Dendritic cell treated with granulocyte-macrophage colony-stimulating factor and Interleukin-4, amounts not matched to agents 40 ng/mL and 50 ng/mL, for 4 days (primary cell): Measurements from ENCODE around the gene FAM32A.
A peak's percentile ranks its signal among the peaks of the same experiment; 100 is the strongest.
"Not testable (repeated sequence)": the region's sequence is repeated elsewhere in the genome, so short reads cannot be mapped to it uniquely, and the experiment has no call there.

Experiments used
- H3K27ac Mint-ChIP-seq: one replicate; pipeline ENCODE4 v1.8.0; 2022; ENCODE audit warnings: mild to moderate bottlenecking, mixed read lengths
- H3K27me3 Mint-ChIP-seq: one replicate; pipeline ENCODE4 v1.8.0; 2022; ENCODE audit warnings: mild to moderate bottlenecking, mixed read lengths
- H3K36me3 Mint-ChIP-seq: one replicate; pipeline ENCODE4 v1.8.0; 2022; ENCODE audit warnings: low read depth, mixed read lengths
- H3K4me1 Mint-ChIP-seq: one replicate; pipeline ENCODE4 v1.8.0; 2022; ENCODE audit warnings: low read depth, mixed read lengths
- H3K4me3 Mint-ChIP-seq: one replicate; pipeline ENCODE4 v1.8.0; 2022; ENCODE audit warnings: mild to moderate bottlenecking, moderate library complexity, mixed read lengths
- H3K9me3 Mint-ChIP-seq: one replicate; pipeline ENCODE4 v1.8.0; 2022; ENCODE audit warnings: mixed read lengths
- intact Hi-C: fragments of 100-400 bp; cut with micrococcal nuclease; formaldehyde crosslinking; loops from one replicate; pipeline ENCODE4 v1.15.0; 2022

FAM32A gene

GRCh38 chr19:16155128-16155527, 30.1 kb upstream of the FAM32A start:
- Mint-ChIP-seq H3K27ac (no peak overlapping the region), H3K4me3 (no peak overlapping the region), H3K9me3 (no peaks in the 10 kb centered on the region), H3K27me3 (no peaks in the 10 kb centered on the region), H3K36me3 (peaks cover 75% of the 10 kb centered on the region), H3K4me1 (peaks cover 69% of the 10 kb centered on the region)
- intact Hi-C loops = no loop called here

- peak overlapping the region; percentile 63 for H3K27ac Mint-ChIP-seq
- H3K36me3 Mint-ChIP-seq = peaks cover 63% of the 10 kb centered on the region
- H3K27me3 Mint-ChIP-seq = no peaks in the 10 kb centered on the region
- H3K4me3 Mint-ChIP-seq = no peak overlapping the region
- H3K9me3 Mint-ChIP-seq = no peaks in the 10 kb centered on the region
- intact Hi-C loops = no loop called here
- peaks cover 70% of the 10 kb centered on the region for H3K4me1 Mint-ChIP-seq
Measured at GRCh38 chr19:16156904-16157303, 28.3 kb upstream of the FAM32A start.

GRCh38 chr19:16157601-16158000, 27.6 kb upstream of the FAM32A start:
- peaks cover 56% of the 10 kb centered on the region for H3K36me3 Mint-ChIP-seq
- H3K27me3 Mint-ChIP-seq = no peaks in the 10 kb centered on the region
- peaks cover 67% of the 10 kb centered on the region for H3K4me1 Mint-ChIP-seq
- no peaks in the 10 kb centered on the region for H3K9me3 Mint-ChIP-seq
- no peak overlapping the region for H3K4me3 Mint-ChIP-seq
- H3K27ac Mint-ChIP-seq = peak overlapping the region; percentile 63
- intact Hi-C loops = no loop called here

- Mint-ChIP-seq H3K9me3 (no peaks in the 10 kb centered on the region), H3K4me3 (no peak overlapping the region), H3K27me3 (no peaks in the 10 kb centered on the region), H3K4me1 (peaks cover 55% of the 10 kb centered on the region), H3K36me3 (peaks cover 35% of the 10 kb centered on the region), H3K27ac (no peak overlapping the region)
- intact Hi-C loops = no loop called here
Measured at GRCh38 chr19:16159655-16160054, 25.6 kb upstream of the FAM32A start.

GRCh38 chr19:16160445-16160942, 24.7 kb upstream of the FAM32A start:
- H3K4me1 Mint-ChIP-seq = peaks cover 54% of the 10 kb centered on the region
- intact Hi-C loops = no loop called here
- peak overlapping the region; percentile 20 for H3K27ac Mint-ChIP-seq
- H3K9me3 Mint-ChIP-seq = no peaks in the 10 kb centered on the region
- no peak overlapping the region for H3K4me3 Mint-ChIP-seq
- H3K36me3 Mint-ChIP-seq = peaks cover 27% of the 10 kb centered on the region
- H3K27me3 Mint-ChIP-seq = no peaks in the 10 kb centered on the region

GRCh38 chr19:16160943-16161560, 24.2 kb upstream of the FAM32A start:
- H3K36me3 Mint-ChIP-seq = peaks cover 21% of the 10 kb centered on the region
- H3K4me1 Mint-ChIP-seq = peaks cover 49% of the 10 kb centered on the region
- intact Hi-C loops = no loop called here
- no peak overlapping the region for H3K4me3 Mint-ChIP-seq
- peak overlapping the region; percentile 20 for H3K27ac Mint-ChIP-seq
- H3K27me3 Mint-ChIP-seq = no peaks in the 10 kb centered on the region
- no peaks in the 10 kb centered on the region for H3K9me3 Mint-ChIP-seq

GRCh38 chr19:16161840-16162239, 23.4 kb upstream of the FAM32A start:
- H3K4me1 Mint-ChIP-seq = peaks cover 44% of the 10 kb centered on the region
- peaks cover 14% of the 10 kb centered on the region for H3K36me3 Mint-ChIP-seq
- no peak overlapping the region for H3K4me3 Mint-ChIP-seq
- H3K9me3 Mint-ChIP-seq = no peaks in the 10 kb centered on the region
- H3K27me3 Mint-ChIP-seq = no peaks in the 10 kb centered on the region
- H3K27ac Mint-ChIP-seq = no peak overlapping the region
- intact Hi-C loops = no loop called here

- Mint-ChIP-seq H3K36me3 (no peaks in the 10 kb centered on the region), H3K4me3 (no peak overlapping the region), H3K27ac (no peak overlapping the region), H3K27me3 (no peaks in the 10 kb centered on the region), H3K4me1 (peaks cover 36% of the 10 kb centered on the region), H3K9me3 (no peaks in the 10 kb centered on the region)
- intact Hi-C loops = no loop called here
Measured at GRCh38 chr19:16164222-16164890, 20.9 kb upstream of the FAM32A start.

- H3K36me3 Mint-ChIP-seq = no peaks in the 10 kb centered on the region
- no peaks in the 10 kb centered on the region for H3K9me3 Mint-ChIP-seq
- no peaks in the 10 kb centered on the region for H3K27me3 Mint-ChIP-seq
- no peak overlapping the region for H3K4me3 Mint-ChIP-seq
- intact Hi-C loops = no loop called here
- peaks cover 26% of the 10 kb centered on the region for H3K4me1 Mint-ChIP-seq
- no peak overlapping the region for H3K27ac Mint-ChIP-seq
Measured at GRCh38 chr19:16166417-16166816, 18.8 kb upstream of the FAM32A start.

GRCh38 chr19:16167055-16167454, 18.2 kb upstream of the FAM32A start:
- Mint-ChIP-seq H3K36me3 (no peaks in the 10 kb centered on the region), H3K27ac (no peak overlapping the region), H3K27me3 (no peaks in the 10 kb centered on the region), H3K4me3 (no peak overlapping the region), H3K4me1 (peaks cover 22% of the 10 kb centered on the region), H3K9me3 (no peaks in the 10 kb centered on the region)
- intact Hi-C loops = no loop called here

- no peaks in the 10 kb centered on the region for H3K9me3 Mint-ChIP-seq
- peaks cover 36% of the 10 kb centered on the region for H3K4me1 Mint-ChIP-seq
- no peaks in the 10 kb centered on the region for H3K36me3 Mint-ChIP-seq
- no peaks in the 10 kb centered on the region for H3K27me3 Mint-ChIP-seq
- intact Hi-C loops = no loop called here
- H3K27ac Mint-ChIP-seq = peak overlapping the region; percentile 74
- no peak overlapping the region for H3K4me3 Mint-ChIP-seq
Measured at GRCh38 chr19:16168465-16169081, 16.6 kb upstream of the FAM32A start.

GRCh38 chr19:16170134-16170533, 15.1 kb upstream of the FAM32A start:
- Mint-ChIP-seq H3K4me3 (no peak overlapping the region), H3K36me3 (no peaks in the 10 kb centered on the region), H3K27me3 (no peaks in the 10 kb centered on the region), H3K27ac (peak overlapping the region; percentile 30), H3K9me3 (peaks cover 3% of the 10 kb centered on the region), H3K4me1 (peaks cover 30% of the 10 kb centered on the region)
- intact Hi-C loops = no loop called here

GRCh38 chr19:16175954-16176353, 9.3 kb upstream of the FAM32A start:
- intact Hi-C loops = no loop called here
- H3K9me3 Mint-ChIP-seq = peaks cover 11% of the 10 kb centered on the region
- no peaks in the 10 kb centered on the region for H3K27me3 Mint-ChIP-seq
- no peaks in the 10 kb centered on the region for H3K36me3 Mint-ChIP-seq
- no peak overlapping the region for H3K27ac Mint-ChIP-seq
- no peak overlapping the region for H3K4me3 Mint-ChIP-seq
- peaks cover 26% of the 10 kb centered on the region for H3K4me1 Mint-ChIP-seq

GRCh38 chr19:16178866-16179265, 6.3 kb upstream of the FAM32A start:
- intact Hi-C loops, H3K4me3 Mint-ChIP-seq, H3K36me3 Mint-ChIP-seq, H3K27ac Mint-ChIP-seq, H3K27me3 Mint-ChIP-seq: not testable (repeated sequence)
- H3K4me1 Mint-ChIP-seq = peaks cover 12% of the 10 kb centered on the region
- H3K9me3 Mint-ChIP-seq = peaks cover 11% of the 10 kb centered on the region
